HG02759 (cell line): ENCODE results near the gene TRIM27.
A peak's percentile ranks its signal among the peaks of the same experiment; 100 is the strongest.
"Not testable (repeated sequence)": the region's sequence is repeated elsewhere in the genome, so short reads cannot be mapped to it uniquely, and the experiment has no call there.

Experiments
- ATAC-seq: cut with Tn5 transposase; IDR thresholded peaks from one replicate; pipeline ENCODE4 v1.9.1; 2021; ENCODE audit warnings: mild to moderate bottlenecking, moderate library complexity; ENCODE audit not compliant: unreplicated experiment

Gene TRIM27, protein sequence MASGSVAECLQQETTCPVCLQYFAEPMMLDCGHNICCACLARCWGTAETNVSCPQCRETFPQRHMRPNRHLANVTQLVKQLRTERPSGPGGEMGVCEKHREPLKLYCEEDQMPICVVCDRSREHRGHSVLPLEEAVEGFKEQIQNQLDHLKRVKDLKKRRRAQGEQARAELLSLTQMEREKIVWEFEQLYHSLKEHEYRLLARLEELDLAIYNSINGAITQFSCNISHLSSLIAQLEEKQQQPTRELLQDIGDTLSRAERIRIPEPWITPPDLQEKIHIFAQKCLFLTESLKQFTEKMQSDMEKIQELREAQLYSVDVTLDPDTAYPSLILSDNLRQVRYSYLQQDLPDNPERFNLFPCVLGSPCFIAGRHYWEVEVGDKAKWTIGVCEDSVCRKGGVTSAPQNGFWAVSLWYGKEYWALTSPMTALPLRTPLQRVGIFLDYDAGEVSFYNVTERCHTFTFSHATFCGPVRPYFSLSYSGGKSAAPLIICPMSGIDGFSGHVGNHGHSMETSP

DNA sequence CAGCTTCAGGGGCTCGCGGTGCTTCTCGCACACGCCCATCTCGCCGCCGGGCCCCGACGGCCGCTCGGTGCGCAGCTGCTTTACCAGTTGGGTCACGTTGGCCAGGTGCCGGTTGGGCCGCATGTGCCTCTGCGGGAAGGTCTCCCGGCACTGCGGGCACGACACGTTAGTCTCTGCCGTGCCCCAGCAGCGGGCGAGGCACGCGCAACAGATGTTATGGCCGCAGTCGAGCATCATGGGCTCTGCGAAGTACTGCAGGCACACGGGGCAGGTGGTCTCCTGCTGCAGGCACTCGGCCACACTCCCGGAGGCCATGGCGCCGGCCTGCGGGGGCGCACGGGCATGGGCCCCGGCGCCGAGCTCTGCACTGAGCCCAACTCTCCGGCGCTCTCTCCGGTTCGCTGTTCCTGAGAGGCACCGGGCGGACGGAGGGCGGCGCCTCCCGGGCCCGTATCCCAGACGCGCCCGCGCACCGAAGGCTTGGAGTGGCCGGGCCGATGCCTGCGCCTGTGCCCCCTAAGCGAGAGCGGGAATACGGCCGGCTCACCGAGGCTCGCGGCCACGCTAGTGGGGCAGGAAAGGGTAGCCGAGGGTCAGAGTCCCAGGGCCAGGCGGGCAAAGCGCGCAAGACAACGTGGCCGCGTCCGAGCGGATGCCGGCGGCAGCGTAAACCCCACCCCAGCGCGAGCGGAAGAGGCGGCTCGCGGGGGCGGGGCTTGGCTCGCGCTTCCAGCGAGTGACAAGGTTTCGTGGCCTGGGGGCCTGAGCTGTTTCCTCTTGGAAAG, at the start of gene TRIM27:
TSS of gene TRIM27 (minus strand) at position 668 of the 785 bp plus-strand sequence. CDS start at position 315, 353 bp downstream.
- peak; percentile 92 for ATAC-seq

DNA sequence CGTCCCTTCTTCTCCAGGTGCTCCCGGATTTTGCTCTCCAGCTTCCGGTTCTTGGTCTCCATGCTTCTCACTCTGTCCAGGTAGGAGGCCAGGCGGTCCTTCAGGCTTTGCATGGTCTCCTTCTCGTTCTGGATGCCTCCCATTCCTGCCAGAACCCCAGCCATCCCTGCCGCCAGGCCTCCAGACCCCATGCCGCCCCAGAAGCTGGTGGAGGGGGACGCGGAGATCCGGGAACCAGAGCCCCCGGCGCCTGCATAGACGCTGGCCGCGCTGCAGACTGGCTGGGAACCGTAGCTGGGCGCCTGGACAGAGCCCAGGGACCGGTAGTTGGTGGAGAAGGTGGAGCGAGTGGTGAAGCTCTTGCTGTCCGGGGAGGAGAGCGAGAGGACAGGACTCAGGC, 46.3 kb upstream of the TRIM27 start:
- not testable (repeated sequence) for ATAC-seq

DNA sequence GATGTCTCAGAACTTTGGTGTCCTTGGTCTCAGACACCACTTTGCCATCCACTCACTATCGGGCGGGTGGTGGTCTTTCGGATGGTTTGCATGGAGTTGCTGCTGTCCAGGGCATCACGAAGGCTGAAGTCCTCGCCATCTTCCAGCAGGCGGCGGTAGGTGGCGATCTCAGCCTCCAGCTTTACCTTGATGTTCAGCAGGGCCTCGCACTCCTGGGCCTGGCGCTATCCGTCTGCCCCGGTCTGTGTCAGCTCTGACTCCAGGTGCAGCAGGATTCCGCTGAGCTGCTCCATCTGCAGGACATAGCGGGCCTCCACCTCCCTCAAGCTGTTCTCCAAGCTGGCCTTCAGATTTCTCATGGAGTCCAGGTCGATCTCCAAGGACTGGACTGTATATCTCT, 45.3 kb upstream of the TRIM27 start:
- no peak for ATAC-seq

DNA sequence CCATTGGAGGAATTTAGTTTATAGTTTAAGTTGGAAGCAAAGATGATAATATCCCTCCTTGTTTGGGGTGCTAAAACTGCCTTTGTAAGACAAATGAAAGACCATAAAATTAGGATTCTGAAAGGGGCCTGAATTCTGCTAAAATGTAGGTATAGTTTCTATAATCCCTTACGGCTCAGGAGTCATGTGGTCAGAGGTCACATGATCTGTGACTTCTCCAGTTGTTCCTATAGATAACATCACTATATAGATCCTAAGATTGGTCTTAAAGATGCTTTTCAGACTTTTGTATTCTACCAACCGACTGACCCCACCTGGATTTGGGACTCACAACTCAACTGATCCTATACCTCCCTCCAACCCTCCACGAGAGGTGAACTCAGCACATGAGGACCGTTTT, 44.7 kb upstream of the TRIM27 start:
- no peak for ATAC-seq

DNA sequence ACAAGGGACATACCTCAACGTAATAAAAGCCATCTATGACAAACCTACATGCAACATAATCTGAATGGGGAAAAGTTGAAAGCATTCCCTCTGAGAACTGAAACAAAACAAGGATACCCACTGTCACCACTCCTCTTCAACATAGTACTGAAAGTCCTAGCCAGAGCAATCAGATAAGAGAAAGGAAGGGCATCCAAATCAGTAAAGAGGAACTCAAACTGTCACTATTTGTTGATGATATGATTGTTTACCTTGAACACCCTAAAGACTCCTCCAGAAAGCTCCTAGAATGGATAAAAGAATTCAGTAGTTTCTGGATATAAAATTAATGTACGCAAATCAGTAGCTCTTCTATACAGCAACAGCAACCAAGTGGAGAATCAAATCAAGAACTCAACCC, 41.9 kb upstream of the TRIM27 start:
- ATAC-seq = no peak

DNA sequence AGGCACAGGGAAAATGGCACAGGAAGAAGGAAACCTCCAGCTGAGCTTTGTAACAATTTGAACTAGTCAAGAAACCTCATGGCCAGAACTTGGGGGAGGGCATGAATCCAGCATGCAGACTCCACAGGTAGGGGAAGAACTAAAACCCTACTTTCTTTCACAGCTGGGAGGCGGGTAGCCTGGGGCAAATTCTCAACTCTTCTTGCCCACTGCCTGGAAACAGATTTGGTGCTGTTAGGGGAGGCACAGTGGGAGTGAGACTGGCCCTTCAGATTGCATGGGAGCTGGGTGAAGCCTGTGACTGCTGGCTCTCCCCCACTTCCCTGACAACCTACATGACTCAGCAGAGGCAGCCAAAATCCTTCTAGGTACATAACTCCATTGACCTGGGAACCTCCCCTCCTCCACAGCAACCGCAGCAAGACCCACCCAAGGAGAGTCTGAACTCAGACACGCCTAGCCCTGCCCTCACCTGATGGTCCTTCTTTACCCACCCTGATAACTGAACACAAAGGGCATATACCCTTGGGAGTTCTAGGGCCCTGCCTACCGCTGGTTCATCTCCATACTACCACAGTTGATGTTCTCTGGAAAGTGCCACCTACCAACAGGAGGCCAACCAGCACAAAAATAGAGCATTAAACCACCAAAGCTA, 37.2 kb upstream of the TRIM27 start:
- no peak for ATAC-seq

DNA sequence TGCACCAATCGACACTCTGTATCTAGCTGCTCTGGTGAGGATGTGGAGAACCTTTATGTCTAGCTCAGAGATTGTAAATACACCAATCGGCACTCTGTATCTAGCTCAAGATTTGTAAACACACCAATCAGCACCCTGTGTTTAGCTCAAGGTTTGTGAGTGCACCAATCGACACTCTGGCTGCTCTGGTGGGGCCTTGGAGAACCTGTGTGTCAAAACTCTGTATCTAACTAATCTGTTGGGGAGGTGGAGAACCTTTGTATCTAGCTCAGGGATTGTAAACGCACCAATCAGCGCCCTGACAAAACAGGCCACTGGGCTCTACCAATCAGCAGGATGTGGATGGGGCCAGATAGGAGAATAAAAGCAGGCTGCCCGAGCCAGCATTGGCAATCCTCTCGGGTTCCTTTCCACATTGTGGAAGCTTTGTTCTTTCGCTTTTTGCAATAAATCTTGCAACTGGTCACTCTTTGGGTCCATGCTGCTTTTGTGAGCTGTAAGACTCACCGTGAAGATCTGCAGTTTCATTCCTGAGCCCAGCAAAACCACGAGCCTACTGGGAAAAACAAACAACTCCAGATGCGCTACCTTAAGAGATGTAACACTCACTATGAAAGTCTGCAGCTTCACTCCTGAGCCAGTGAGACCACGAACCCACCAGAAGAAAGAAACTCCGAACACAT, 34.9 kb upstream of the TRIM27 start:
- ATAC-seq = not testable (repeated sequence)

DNA sequence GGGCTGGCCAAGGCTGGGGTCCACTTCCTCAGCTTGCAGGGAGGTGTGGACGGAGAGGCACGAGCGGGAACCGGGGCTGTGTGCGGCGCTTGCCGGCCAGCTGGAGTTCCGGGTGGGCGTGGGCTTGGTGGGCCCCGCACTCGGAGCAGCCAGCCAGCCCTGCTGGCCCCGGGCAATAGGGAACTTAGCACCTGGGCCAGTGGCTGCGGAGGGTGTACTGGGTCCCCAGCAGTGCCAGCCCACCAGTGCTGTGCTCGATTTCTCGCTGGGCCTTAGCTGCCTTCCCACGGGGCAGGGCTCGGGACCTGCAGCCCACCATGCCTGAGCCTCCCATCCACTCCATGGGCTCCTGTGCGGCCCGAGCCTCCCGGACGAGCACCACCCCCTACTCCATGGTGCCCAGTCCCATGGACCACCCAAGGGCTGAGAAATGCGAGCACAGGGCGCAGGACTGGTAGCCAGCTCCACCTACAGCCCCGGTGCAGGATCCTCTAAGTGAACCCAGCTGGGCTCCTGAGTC, 34.1 kb upstream of the TRIM27 start:
- not testable (repeated sequence) for ATAC-seq

DNA sequence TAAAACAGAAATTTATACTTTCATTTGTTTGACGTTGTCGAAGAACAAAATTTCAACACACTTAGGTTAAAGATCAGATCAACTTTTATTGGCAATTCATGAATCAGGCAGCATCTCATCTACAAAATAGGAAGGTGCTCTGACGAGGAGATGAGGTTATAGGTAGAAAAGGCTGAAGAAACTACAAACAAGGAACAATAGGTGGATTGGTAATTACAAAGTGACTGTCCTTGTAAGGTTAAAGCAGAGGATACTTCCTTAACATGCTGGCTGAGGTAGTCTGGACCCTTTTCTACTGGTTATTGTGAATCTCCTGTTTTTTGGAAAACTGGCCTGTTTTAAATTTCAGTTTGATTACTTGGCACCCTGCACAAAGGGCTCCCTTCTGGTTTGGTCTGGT, 32.5 kb upstream of the TRIM27 start:
- ATAC-seq = no peak

DNA sequence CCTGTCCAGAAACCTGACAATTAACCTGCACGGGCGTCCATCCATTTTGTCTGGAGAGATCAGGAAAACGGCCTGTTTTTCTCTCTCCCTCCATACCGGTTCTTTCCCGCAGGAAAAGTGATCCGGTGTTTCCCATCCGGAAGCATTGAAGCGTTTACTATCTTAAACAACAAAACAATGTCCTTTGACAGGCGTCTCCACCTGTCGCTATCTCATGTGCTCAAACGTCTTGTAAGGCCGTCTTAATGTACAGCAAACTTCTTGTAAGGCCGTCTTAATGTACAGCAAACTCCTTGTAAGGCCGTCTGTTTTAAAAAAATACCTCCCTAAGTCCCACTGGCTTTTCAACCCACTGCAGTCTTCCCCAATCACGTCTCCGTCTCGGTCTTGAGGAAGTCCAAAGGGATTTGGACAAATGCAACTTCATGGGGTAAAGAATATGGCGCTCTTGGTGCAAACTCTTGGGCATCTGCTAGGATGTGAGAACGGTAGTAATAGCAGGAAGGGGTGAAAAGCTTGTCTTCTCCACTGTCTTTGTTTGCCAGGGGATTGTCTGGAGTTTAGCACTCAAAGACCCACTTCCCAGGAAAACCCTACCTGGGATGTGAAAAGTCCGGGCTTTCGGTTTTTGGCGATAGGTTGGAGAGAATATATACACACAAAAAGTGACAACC, 29.9 kb upstream of the TRIM27 start:
- ATAC-seq = no peak

DNA sequence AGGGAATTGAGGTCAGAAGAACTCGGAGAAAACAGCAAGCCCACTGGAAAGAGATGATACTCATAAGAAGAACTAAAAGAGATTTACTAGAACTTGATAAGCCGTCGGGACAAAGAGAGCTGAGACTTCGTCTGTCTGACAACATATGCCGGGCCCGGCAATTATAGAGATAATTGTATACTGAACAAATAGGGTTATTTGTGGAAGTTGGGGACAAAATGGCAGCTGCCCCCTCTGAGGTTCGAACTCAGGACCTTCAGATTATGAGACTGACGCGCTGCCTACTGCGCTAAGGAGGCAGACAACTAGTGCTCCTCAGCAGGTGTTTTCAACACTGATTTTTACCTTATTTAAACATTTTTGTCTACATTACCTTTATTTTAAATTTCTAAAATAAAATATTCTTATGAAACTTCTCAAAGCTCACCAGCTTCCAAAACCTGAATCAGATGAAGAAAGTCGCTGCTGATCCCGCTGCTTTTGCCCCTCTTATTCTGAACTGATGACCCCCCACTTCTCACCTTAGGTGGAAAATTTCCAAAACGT, 29.3 kb upstream of the TRIM27 start:
- peak; percentile 73 for ATAC-seq

DNA sequence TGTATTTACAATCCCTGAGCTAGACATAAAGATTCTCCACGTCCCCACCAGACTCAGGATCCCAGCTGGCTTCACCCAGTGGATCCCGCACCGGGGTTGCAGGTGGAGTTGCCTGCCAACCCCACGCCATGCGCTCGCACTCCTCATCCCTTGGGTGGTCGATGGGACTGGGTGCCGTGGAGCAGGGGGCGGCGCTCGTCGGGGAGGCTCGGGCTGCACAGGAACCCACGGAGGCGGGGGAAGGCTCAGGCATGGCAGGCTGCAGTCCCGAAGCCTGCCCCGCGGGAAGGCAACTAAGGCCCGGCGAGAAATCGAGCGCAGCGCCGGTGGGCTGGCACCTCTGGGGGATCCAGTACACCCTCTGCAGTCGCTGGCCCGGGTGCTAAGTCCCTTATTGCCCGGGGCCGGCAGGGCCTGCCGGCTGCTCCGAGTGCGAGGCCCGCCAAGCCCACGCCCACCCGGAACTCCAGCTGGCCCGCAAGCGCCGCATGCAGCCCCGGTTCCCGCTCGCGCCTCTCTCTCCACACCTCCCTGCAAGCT, 25.9 kb upstream of the TRIM27 start:
- ATAC-seq = not testable (repeated sequence)

DNA sequence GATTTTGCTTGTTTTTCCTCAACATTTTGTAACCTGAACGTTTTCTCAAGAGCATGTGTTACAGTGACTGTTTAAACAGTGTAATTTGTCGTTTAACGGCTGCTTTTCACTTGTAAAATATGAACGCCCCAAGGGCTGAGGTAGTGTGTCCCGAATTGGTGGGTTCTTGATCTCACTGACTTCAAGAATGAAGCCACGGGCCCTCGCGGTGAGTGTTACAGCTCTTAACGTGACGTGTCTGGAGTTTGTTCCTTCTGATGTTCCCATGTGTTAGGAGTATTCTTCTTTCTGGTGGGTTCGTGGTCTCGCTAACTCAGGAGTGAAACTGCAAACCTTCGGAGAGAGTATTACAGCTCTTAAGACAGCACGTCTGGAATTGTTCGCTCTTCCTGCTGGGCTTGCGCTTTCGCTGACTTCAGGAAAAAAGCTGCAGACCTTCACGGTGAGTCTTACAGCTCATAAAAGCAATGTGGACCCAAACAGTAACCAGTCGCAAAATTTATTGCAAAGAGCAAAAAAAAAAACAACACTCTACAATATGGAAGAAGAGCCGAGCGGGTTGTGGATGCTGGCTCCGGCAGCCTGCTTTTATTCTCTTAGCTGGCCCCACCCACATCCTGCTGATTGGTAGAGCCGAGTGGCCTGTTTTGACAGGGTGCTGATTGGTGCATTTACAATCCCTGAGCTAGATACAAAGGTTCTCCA, 25.1 kb upstream of the TRIM27 start:
- no peak for ATAC-seq

DNA sequence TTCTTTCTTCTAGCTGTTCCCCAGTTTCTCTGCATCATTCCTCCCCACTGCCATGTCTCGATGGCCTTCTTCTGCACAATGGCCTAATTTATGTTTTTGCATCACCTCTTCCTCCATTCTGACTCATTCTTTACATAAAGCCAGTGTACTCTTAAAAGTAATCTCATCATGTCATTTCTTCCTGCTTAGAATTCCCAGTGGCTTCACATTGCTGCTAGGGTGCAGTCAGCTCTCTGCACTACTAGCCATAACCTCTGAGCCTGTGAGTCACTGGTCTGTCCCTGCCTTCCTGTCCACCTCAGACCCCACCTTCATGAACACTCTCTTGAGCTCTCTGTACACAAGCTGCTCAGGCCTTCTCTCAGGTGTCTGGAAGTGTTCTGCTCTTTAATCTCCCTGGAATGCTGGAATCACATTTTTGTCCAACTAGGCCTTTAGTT, 24.1 kb upstream of the TRIM27 start:
- no peak for ATAC-seq

DNA sequence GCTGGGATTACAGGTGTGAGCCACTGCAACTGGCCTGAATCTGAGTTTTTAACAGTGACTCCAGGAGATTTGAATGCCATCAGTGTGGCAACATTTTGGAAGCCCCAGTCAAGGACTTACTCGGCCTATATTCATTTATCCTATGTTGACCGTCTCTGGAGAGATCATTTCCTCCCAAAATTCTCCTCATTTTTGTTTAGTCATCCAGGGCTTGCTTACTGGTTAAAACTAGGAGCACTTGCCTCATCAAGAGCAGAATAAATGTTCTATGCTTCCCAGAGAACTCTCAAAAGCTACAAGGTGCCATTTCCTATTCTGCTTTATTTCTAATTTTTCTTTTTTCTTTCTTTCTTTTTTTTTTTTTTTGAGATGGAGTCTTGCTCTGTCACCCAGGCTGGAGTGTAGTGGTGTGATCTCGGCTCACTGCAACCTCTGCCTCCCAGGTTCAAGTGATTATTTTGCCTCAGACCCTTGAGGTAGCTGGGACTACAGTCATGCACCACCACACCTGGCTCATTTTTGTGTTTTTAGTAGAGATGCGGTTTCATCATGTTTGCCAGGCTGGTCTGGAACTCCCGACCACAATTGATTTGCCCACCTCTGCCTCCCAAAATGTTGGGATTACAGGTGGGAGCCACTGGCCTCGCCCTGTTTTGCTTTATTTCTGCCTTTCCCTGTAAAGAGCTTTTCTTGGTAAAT, 23.4 kb upstream of the TRIM27 start:
- no peak for ATAC-seq

DNA sequence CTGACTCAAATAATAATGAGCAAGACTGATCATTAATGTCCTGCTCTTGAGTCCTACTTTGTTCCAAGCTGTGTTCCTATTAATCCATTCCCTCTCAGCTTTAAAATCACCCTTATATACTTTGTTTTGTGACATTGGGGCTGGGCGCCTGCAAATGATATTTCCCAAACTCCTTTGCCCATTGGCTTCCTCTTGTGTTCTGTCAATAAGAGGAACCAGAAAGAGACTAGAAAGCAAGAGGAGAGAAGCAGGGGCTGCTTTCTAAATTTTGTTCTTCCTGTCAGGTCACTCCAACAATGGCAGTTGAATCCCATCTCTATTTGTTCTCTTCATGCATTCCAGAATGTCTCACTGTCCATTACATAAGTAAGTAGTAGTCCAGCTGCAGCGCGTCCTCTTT, 21.6 kb upstream of the TRIM27 start:
- ATAC-seq = no peak

DNA sequence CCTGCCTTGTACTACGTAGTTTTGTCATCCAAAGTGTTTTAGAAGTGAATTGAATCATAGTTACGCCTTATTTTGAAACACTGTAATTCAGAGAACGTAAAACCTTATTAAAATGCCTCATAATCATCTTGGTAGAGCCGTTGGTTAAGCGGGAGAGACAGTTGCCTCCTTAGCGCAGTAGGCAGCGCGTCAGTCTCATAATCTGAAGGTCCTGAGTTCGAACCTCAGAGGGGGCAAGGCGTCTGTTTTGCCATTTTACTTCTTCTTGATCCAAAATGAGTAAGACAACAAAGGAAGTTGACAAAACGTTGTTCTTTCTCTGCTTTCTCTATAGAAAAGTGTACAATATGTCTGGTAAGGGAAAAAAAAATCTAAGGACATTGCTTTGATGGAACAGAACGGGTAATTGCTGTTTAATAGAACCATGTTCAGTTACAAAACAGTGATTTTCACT, 20.7 kb upstream of the TRIM27 start:
- no peak for ATAC-seq
